HepG2 (cell line): ENCODE results near the gene NMNAT1. TPM values are rescaled to one million over a fixed set of nuclear protein-coding genes. Genes with fewer than 3 reads are reported as not detected.
A peak's percentile ranks its signal among the peaks of the same experiment; 100 is the strongest.

Experiments used
- ARID4A ChIP-seq: sonication (generic); formaldehyde crosslinking; IDR thresholded peaks from 2 replicates; pipeline ENCODE4 v1.5.0; 2020; ENCODE audit warnings: mild to moderate bottlenecking, missing genetic modification reagents, borderline replicate concordance
- CCAR2 ChIP-seq: fragments of 200-400 bp; formaldehyde crosslinking; optimal IDR thresholded peaks from 2 replicates; pipeline ENCODE3; 2018; ENCODE audit warnings: low read depth, mild to moderate bottlenecking, low read length, moderate library complexity
- LBX2 ChIP-seq: sonication (generic); formaldehyde crosslinking; IDR thresholded peaks from 2 replicates; pipeline ENCODE4 v1.5.0; 2020; ENCODE audit warnings: missing genetic modification reagents, mild to moderate bottlenecking, borderline replicate concordance
- TAF1 ChIP-seq: sonication (generic); formaldehyde crosslinking; IDR thresholded peaks from 2 replicates; pipeline ENCODE4 v1.4.0; 2020; ENCODE audit warnings: missing genetic modification reagents
- THAP9 ChIP-seq: sonication (generic); formaldehyde crosslinking; IDR thresholded peaks from 2 replicates; pipeline ENCODE4; 2020; ENCODE audit warnings: missing genetic modification reagents, mild to moderate bottlenecking, borderline replicate concordance
- ZFY ChIP-seq: sonication (generic); formaldehyde crosslinking; IDR thresholded peaks from 2 replicates; pipeline ENCODE4 v1.4.0; 2020; ENCODE audit warnings: missing genetic modification reagents
- ZNF274 ChIP-seq: sonication (generic); formaldehyde crosslinking; IDR thresholded peaks from 2 replicates; pipeline ENCODE4 v1.5.1; 2020; ENCODE audit warnings: mild to moderate bottlenecking, missing genetic modification reagents
- ZNF441 ChIP-seq: sonication (generic); formaldehyde crosslinking; IDR thresholded peaks from 2 replicates; pipeline ENCODE4 v1.7.0; 2021; ENCODE audit warnings: missing genetic modification reagents, borderline replicate concordance
- ZNF503 ChIP-seq: sonication (generic); formaldehyde crosslinking; IDR thresholded peaks from 2 replicates; pipeline ENCODE4 v1.4.0; 2020; ENCODE audit warnings: missing genetic modification reagents
- ZNF646 ChIP-seq: sonication (generic); formaldehyde crosslinking; IDR thresholded peaks from 2 replicates; pipeline ENCODE4 v1.9.0; 2021; ENCODE audit warnings: mild to moderate bottlenecking, missing genetic modification reagents
- ZNF768 ChIP-seq: sonication (generic); formaldehyde crosslinking; IDR thresholded peaks from 2 replicates; pipeline ENCODE4 v1.4.0; 2020; ENCODE audit warnings: missing genetic modification reagents
- polyA plus RNA-seq, 8 experiments: library from polyadenylated mRNA; depleted of rRNA in 3 of 8; stranded (reverse) in 7 of 8; unstranded in 1 of 8; fragments of >200 nt; fragmentation: Illumina TruSeq in 4 of 8; extraction: Trizol in 4 of 8; gene quantifications; 2 replicates each; pipeline versions ENCODE4 v1.2.1 to v1.2.3, GENCODE V29; 2011 to 2016; ENCODE audit warnings: low read depth in 4 of 8, missing spikeins in 1 of 8, mixed read lengths in 1 of 8; ENCODE audit not compliant: insufficient read depth in 1 of 8
- total RNA-seq, 5 experiments: library from RNA; depleted of rRNA; stranded (reverse); fragments of >200 nt; fragmentation: Illumina TruSeq; extraction: Trizol; gene quantifications; 2 replicates each; pipeline ENCODE4 v1.2.3, GENCODE V29; 2016; ENCODE audit warnings: low read depth in 1 of 5

Gene NMNAT1
- total and polyA plus RNA-seq, 2 of the 13 experiments (the other 11 are each of a cell fraction or from before 2014, with no cell fraction given): 5.6 to 12.2 TPM

GRCh38 chr1:9909234-9910046, 33.8 kb upstream of the NMNAT1 start (continued):
- TF ChIP-seq ZNF274: peak; percentile 49; the same call in 1 of the 2 replicates
- TF ChIP-seq ZNF503 (CRISPR knock-in tag): no peak
- TF ChIP-seq THAP9 (CRISPR knock-in tag): 0 out of 2 replicates have a peak, but pooled peaks have one; percentile 21
- TF ChIP-seq ARID4A (CRISPR knock-in tag): 0 out of 2 replicates have a peak, but pooled peaks have one; percentile 11
- TF ChIP-seq ZNF768: peak; percentile 22; the same call in 1 of the 2 replicates
- TF ChIP-seq ZNF441 (CRISPR knock-in tag): no peak
- peak; percentile 6; the same call in 1 of the 2 replicates for TF ChIP-seq ZFY (CRISPR knock-in tag)
- TF ChIP-seq CCAR2: no peak
- no peak for TF ChIP-seq ZNF646
- peak; percentile 15; the same call in 1 of the 2 replicates for TF ChIP-seq TAF1 (CRISPR knock-in tag)
- no peak for TF ChIP-seq LBX2 (CRISPR knock-in tag)
